ENCODE data around the gene KCND1.

KCND1 gene

DNA sequence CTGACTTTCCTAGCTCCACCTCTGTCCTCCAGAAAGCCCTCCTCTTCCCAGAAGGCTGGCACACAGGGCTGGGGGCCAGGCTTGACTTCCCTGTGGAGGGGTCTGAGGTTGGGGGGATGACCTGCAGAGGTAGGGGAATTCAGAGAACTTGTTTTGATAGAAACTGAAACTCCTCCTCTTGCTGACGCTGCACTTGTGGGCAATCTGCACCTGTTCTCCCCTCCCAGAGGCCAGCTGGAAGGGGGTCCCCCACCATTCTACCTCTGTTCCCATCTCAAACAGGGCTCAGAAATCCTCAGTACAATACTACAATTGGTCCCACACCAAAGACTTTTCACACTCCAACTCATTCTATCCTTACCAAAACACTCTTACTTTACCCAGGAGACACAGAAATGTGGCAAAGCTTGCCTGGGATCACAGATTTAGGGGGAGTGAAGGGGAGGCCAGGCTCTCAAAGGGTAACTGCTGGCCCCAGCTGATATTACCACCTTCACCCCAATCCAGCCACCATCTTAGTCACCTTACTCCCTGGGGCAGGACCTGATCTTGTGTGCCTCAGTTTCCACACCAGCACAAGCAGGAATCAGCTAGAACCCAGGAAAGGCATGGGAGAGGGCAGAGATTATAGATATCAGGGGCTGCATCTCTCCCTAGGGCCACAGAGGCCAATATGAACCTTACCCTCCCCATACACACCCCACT lies 32.8 kb downstream of the KCND1 start:
- CTCF ChIA-PET, result interaction anchor here (0.6 to 0.7 kb wide), 3 partner anchors 76 to 400 kb away, joined by 3 to 5 read pairs (median 3); partner anchors contain the start of gene TBC1D25
- H3K4me3 ChIP-seq (ENCODE audit: low read depth, low read length), result no peak overlapping the region
- H3K27ac ChIP-seq (ENCODE audit: extremely low read depth, low read depth, low read length), result no peak overlapping the region
- H3K4me1 ChIP-seq (ENCODE audit: control insufficient read depth, insufficient read depth, low read length), result no peaks in the 10 kb centered on the region
- H3K36me3 ChIP-seq (ENCODE audit: control insufficient read depth in 2 of 2, insufficient read depth in 1 of 2, low read length in 2 of 2), result peaks cover 0 to 90% of the 10 kb centered on the region in 2 experiments; a peak in 1 of 3 replicates
- POLR2A ChIA-PET, result no interaction called here
- TF ChIP-seq, protein P1, sequence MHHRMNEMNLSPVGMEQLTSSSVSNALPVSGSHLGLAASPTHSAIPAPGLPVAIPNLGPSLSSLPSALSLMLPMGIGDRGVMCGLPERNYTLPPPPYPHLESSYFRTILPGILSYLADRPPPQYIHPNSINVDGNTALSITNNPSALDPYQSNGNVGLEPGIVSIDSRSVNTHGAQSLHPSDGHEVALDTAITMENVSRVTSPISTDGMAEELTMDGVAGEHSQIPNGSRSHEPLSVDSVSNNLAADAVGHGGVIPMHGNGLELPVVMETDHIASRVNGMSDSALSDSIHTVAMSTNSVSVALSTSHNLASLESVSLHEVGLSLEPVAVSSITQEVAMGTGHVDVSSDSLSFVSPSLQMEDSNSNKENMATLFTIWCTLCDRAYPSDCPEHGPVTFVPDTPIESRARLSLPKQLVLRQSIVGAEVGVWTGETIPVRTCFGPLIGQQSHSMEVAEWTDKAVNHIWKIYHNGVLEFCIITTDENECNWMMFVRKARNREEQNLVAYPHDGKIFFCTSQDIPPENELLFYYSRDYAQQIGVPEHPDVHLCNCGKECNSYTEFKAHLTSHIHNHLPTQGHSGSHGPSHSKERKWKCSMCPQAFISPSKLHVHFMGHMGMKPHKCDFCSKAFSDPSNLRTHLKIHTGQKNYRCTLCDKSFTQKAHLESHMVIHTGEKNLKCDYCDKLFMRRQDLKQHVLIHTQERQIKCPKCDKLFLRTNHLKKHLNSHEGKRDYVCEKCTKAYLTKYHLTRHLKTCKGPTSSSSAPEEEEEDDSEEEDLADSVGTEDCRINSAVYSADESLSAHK (tag by site-specific recombination; IDR thresholded peaks at IDR 0.05), result no peak
- TF ChIP-seq, protein P2, sequence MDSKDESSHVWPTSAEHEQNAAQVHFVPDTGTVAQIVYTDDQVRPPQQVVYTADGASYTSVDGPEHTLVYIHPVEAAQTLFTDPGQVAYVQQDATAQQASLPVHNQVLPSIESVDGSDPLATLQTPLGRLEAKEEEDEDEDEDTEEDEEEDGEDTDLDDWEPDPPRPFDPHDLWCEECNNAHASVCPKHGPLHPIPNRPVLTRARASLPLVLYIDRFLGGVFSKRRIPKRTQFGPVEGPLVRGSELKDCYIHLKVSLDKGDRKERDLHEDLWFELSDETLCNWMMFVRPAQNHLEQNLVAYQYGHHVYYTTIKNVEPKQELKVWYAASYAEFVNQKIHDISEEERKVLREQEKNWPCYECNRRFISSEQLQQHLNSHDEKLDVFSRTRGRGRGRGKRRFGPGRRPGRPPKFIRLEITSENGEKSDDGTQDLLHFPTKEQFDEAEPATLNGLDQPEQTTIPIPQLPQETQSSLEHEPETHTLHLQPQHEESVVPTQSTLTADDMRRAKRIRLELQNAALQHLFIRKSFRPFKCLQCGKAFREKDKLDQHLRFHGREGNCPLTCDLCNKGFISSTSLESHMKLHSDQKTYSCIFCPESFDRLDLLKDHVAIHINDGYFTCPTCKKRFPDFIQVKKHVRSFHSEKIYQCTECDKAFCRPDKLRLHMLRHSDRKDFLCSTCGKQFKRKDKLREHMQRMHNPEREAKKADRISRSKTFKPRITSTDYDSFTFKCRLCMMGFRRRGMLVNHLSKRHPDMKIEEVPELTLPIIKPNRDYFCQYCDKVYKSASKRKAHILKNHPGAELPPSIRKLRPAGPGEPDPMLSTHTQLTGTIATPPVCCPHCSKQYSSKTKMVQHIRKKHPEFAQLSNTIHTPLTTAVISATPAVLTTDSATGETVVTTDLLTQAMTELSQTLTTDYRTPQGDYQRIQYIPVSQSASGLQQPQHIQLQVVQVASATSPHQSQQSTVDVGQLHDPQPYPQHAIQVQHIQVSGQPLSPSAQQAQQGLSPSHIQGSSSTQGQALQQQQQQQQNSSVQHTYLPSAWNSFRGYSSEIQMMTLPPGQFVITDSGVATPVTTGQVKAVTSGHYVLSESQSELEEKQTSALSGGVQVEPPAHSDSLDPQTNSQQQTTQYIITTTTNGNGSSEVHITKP (tag by site-specific recombination; IDR thresholded peaks at IDR 0.05), result no peak
- TF ChIP-seq ZFP69B (tag by site-specific recombination; IDR thresholded peaks at IDR 0.05) (no peak), ZNF416 (tag by site-specific recombination; IDR thresholded peaks at IDR 0.05) (no peak), ZNF660 (tag by site-specific recombination; IDR thresholded peaks at IDR 0.05) (no peak), ZNF561 (tag by site-specific recombination; IDR thresholded peaks at IDR 0.05; ENCODE audit: borderline replicate concordance) (no peak), ZNF776 (tag by site-specific recombination; IDR thresholded peaks at IDR 0.05; ENCODE audit: borderline replicate concordance) (no peak), ZNF211 (tag by site-specific recombination; IDR thresholded peaks at IDR 0.05; ENCODE audit: low read depth) (no peak), ZNF707 (tag by site-specific recombination; IDR thresholded peaks at IDR 0.05) (no peak), ZNF544 (tag by site-specific recombination; IDR thresholded peaks at IDR 0.05) (no peak), ZNF24 (tag by site-specific recombination; IDR thresholded peaks at IDR 0.05) (no peak), ZNF394 (tag by site-specific recombination; IDR thresholded peaks at IDR 0.05; ENCODE audit: borderline replicate concordance) (no peak), ZFP3 (tag by site-specific recombination; IDR thresholded peaks at IDR 0.05; ENCODE audit: low read depth) (no peak)
- TF ChIP-seq, protein P3, sequence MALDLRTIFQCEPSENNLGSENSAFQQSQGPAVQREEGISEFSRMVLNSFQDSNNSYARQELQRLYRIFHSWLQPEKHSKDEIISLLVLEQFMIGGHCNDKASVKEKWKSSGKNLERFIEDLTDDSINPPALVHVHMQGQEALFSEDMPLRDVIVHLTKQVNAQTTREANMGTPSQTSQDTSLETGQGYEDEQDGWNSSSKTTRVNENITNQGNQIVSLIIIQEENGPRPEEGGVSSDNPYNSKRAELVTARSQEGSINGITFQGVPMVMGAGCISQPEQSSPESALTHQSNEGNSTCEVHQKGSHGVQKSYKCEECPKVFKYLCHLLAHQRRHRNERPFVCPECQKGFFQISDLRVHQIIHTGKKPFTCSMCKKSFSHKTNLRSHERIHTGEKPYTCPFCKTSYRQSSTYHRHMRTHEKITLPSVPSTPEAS (tag by site-specific recombination; IDR thresholded peaks at IDR 0.05), result no peak
- H3K9me3 ChIP-seq (ENCODE audit: control insufficient read depth, insufficient read depth, low read depth, low read length), result no peaks in the 10 kb centered on the region

DNA sequence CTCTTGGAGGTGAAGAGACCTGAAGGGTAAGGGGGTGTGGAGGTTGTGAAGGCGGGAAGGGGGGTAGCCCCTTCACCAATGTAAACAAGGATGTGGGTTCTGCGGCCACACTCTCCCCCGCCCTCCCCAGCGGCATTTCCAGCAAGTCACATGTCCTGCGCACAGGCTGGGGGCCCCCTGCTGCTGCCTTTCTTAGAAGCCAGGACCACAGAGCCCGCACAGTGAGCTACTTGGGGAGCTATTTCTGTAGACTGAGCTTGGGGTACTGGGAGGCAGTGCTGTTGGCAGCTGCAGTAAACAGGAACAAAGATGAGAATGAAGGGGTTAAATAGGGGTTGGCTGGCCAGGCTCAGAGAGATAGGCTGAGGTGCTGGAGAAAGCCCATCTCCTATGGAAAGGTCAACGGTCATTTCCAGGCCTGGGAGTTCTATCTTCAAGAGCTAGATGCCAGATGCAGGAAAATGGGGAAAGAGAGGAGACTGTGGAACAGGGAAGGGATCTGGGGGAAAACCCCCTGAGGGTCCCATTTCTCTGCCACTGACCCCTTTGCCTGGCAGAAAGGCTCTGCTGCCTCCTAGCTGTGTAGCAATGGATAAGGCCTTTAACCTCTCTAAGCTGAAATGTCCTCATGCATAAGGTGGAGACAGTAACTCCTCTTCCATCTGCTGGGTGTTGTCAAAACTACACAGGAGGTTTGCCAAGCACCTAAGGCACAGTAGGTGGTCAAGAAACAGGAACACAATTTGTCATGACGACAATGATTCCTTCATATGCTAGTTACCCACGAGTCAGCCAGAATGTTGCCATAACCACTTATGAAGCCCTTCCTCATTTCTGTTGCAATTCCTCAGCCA lies 34.4 kb downstream of the KCND1 start:
- Histone ChIP-seq H3K4me3 (ENCODE audit: low read depth, low read length) (no peak overlapping the region), H3K36me3 (ENCODE audit: control insufficient read depth in 2 of 2, insufficient read depth in 1 of 2, low read length in 2 of 2) (peaks cover 9 to 83% of the 10 kb centered on the region in 2 experiments; a peak in 2 of 3 replicates), H3K27ac (ENCODE audit: extremely low read depth, low read depth, low read length) (no peak overlapping the region), H3K9me3 (ENCODE audit: control insufficient read depth, insufficient read depth, low read depth, low read length) (no peaks in the 10 kb centered on the region), H3K4me1 (ENCODE audit: control insufficient read depth, insufficient read depth, low read length) (no peaks in the 10 kb centered on the region)
- POLR2A ChIA-PET, result interaction anchor here (1.1 kb wide), 1 partner anchor 106 kb away, joined by 3 read pairs; no protein-coding TSS in a partner anchor
- CTCF ChIA-PET, result no interaction called here
- TF ChIP-seq GFI1B (tag by site-specific recombination; IDR thresholded peaks at IDR 0.05) (no peak), ZSCAN16 (tag by site-specific recombination; IDR thresholded peaks at IDR 0.05) (0 out of 2 replicates have a peak, but pooled peaks have one; percentile 70)

All from HEK293 (cell line).